Suprapubic skin (tissue), 4 donors: ENCODE data around the gene SORCS1. TPM values are rescaled to one million over a fixed set of nuclear protein-coding genes. Genes with fewer than 3 reads are reported as not detected.

Experiments used
- DNase-seq, 2 donors: peaks; one replicate each; pipeline ENCODE4 v3.0.0-alpha.2; 2019; ENCODE audit warnings: low spot score in 2 of 2
- H3K27ac ChIP-seq: fragments of 200-600 bp; sonication (generic); one replicate; pipeline ENCODE4 v1.5.1; 2019
- H3K27me3 ChIP-seq: fragments of 200-600 bp; sonication (generic); one replicate; pipeline ENCODE4 v1.5.1; 2019
- H3K36me3 ChIP-seq: fragments of 200-600 bp; sonication (generic); one replicate; pipeline ENCODE4 v1.5.1; 2019
- H3K4me1 ChIP-seq: fragments of 200-600 bp; sonication (generic); one replicate; pipeline ENCODE4 v1.5.1; 2019
- H3K4me3 ChIP-seq: fragments of 200-600 bp; sonication (generic); one replicate; pipeline ENCODE4 v1.5.1; 2019; ENCODE audit warnings: mild to moderate bottlenecking
- H3K9me3 ChIP-seq: fragments of 200-600 bp; sonication (generic); one replicate; pipeline ENCODE4 v1.5.1; 2019
- EP300 ChIP-seq: sonication (generic); formaldehyde crosslinking; IDR thresholded peaks from one replicate; pipeline ENCODE4 v1.6.1; 2017; ENCODE audit warnings: antibody characterized with exemption
- POLR2A ChIP-seq, 2 donors: fragments of 450-650 bp; IDR thresholded peaks; one replicate each; pipeline ENCODE4 v1.6.1; 2017; ENCODE audit warnings: antibody characterized with exemption in 2 of 2, mild to moderate bottlenecking in 2 of 2, moderate library complexity in 2 of 2
- POLR2AphosphoS5 ChIP-seq, 3 donors: sonication (generic); formaldehyde crosslinking; IDR thresholded peaks; one replicate each; pipeline ENCODE4 v1.6.1; 2017; ENCODE audit warnings: antibody characterized with exemption in 3 of 3
- WGBS: methylation state at CpG from one replicate; pipeline ENCODE4 v1.1.5; 2018; 5-methylcytosine and 5-hydroxymethylcytosine counted together
- total RNA-seq, 4 donors: library from RNA; depleted of rRNA; stranded (reverse); fragments of >200 nt; gene quantifications; one replicate each; pipeline ENCODE4 v1.1.0, GENCODE V29; 2016
- TF ChIP-seq, protein P1 (sequence below), 2 donors: fragments of 200-600 bp in 1 of 2; fragments of 450-650 bp in 1 of 2; sonication (generic) in 1 of 2; IDR thresholded peaks; one replicate each; pipeline ENCODE4 v1.5.1; 2016 to 2019; ENCODE audit warnings: antibody characterized with exemption in 2 of 2, mild to moderate bottlenecking in 1 of 2, moderate library complexity in 1 of 2

The SORCS1 gene
- total RNA-seq, 4 donors from 2014 or later: 1.3 to 6.0 (median 3.4) TPM

DNA sequence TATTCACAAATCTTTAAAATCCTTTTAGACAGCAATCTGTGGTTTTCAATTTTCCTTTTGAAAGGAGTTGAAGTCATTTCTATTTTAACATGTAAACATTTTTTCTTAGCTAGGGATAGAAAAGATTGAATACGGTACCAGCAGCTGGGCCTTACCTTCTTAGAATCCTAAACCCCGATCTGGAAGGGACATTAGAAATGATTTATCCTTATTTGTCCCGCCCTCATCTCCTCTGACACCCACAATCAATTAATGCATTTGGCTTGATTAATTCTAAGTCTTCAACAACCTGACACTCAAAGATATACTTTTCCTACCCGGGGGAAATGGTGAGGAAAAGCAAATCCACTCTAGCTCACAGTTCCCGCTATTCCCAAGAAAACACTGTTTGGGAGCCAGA, 100.4 kb downstream of the SORCS1 start:
- H3K36me3 ChIP-seq: no peaks in the 10 kb centered on the region
- H3K9me3 ChIP-seq: no peaks in the 10 kb centered on the region
- H3K4me3 ChIP-seq: no peak overlapping the region
- WGBS: 84% methylated on average over 5 of the region's 5 CpGs
- no peak for DNase-seq
- H3K27me3 ChIP-seq: no peaks in the 10 kb centered on the region
- H3K27ac ChIP-seq: no peak overlapping the region
- TF ChIP-seq POLR2A (IDR thresholded peaks at IDR 0.05): no peak
- TF ChIP-seq EP300: no peak
- TF ChIP-seq, protein P1, sequence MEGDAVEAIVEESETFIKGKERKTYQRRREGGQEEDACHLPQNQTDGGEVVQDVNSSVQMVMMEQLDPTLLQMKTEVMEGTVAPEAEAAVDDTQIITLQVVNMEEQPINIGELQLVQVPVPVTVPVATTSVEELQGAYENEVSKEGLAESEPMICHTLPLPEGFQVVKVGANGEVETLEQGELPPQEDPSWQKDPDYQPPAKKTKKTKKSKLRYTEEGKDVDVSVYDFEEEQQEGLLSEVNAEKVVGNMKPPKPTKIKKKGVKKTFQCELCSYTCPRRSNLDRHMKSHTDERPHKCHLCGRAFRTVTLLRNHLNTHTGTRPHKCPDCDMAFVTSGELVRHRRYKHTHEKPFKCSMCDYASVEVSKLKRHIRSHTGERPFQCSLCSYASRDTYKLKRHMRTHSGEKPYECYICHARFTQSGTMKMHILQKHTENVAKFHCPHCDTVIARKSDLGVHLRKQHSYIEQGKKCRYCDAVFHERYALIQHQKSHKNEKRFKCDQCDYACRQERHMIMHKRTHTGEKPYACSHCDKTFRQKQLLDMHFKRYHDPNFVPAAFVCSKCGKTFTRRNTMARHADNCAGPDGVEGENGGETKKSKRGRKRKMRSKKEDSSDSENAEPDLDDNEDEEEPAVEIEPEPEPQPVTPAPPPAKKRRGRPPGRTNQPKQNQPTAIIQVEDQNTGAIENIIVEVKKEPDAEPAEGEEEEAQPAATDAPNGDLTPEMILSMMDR (IDR thresholded peaks at IDR 0.05): no peak
- TF ChIP-seq POLR2AphosphoS5 (IDR thresholded peaks at IDR 0.05): no peak
- H3K4me1 ChIP-seq: no peaks in the 10 kb centered on the region

DNA sequence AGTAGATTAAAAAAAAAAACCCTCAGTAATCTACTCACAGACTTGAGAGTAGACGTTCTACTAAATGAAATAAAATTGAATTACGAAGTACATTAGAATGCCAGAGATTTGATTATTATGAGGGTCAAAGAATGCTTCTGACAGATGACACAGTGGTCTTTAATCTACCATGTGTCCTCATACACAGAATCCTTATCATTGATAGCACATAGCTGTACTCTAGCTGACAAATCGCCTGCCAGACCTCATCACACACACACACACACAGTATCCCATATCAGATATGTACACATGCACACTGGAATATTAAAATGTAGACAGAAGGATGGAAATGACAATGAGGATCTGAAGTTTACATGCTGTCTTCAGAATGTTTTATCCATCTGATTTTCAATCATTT, 104.6 kb downstream of the SORCS1 start:
- Histone ChIP-seq H3K36me3 (no peaks in the 10 kb centered on the region), H3K27me3 (no peaks in the 10 kb centered on the region), H3K27ac (no peak overlapping the region), H3K4me1 (no peaks in the 10 kb centered on the region), H3K9me3 (no peaks in the 10 kb centered on the region), H3K4me3 (no peak overlapping the region)
- WGBS: 79% methylated on average over 3 of the region's 3 CpGs
- no peak for DNase-seq
- TF ChIP-seq POLR2AphosphoS5 (IDR thresholded peaks at IDR 0.05): no peak
- TF ChIP-seq, protein P1 (IDR thresholded peaks at IDR 0.05): no peak
- no peak for TF ChIP-seq POLR2A (IDR thresholded peaks at IDR 0.05)
- TF ChIP-seq EP300: no peak

DNA sequence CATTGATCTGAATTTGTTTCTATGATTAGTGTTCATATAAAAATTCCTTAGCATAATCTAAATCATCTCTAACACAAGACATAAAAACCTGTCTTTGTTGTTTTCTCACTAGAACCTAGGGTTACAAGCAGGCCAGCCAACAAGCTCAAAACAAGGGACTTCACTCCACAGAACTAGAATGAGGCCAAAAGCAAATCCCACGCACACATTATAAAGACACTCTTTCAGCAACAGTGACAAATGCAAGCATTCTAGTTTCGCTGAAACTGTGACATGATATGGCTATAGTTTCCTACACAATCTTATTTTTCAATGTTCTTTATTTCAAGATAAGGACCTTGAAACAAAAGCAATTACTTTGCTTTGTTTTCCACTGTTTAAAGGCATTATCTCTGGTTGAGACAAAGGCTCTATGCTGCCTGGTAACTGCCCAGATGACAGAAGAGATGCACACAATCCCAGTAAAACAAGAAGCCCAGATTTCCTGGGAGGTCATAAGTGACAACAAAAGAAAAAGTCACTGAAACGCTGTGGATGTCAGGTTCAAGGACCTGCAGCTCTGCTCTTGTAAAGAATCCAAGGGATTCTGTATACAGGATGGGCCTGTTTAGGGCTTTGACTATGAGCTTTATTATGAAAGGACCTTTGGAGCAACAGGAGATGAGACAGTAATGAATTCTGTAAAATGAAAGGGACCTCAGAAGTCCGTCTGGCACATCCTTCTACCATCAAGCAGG, 105.3 kb downstream of the SORCS1 start:
- H3K27ac ChIP-seq: no peak overlapping the region
- H3K27me3 ChIP-seq: no peaks in the 10 kb centered on the region
- DNase-seq: no peak
- no peak overlapping the region for H3K4me3 ChIP-seq
- no peaks in the 10 kb centered on the region for H3K4me1 ChIP-seq
- 72% methylated on average over 4 of the region's 4 CpGs for WGBS
- TF ChIP-seq EP300: no peak
- TF ChIP-seq POLR2A (IDR thresholded peaks at IDR 0.05): no peak
- TF ChIP-seq, protein P1 (IDR thresholded peaks at IDR 0.05): no peak
- TF ChIP-seq POLR2AphosphoS5 (IDR thresholded peaks at IDR 0.05): no peak
- H3K9me3 ChIP-seq: no peaks in the 10 kb centered on the region
- no peaks in the 10 kb centered on the region for H3K36me3 ChIP-seq

DNA sequence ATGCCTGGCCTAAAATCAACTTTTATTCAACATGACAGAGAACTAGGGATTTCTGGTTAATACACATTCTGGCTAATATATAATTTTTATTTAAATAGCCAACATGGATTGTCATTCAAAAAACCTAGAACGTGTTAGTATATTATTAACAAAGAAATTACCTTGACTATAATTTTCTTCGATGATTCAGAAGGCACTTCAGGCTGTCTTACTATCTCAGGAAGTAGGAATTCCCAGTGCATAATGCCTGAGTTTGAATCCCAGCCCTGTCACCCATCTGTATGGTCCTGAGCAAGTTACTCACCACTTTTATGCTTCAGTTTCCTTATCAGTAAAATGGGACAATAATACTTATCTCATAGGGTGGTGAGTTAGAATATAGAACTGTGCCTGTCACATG, 106.2 kb downstream of the SORCS1 start:
- H3K4me1 ChIP-seq: no peaks in the 10 kb centered on the region
- H3K27me3 ChIP-seq: no peaks in the 10 kb centered on the region
- H3K4me3 ChIP-seq: no peak overlapping the region
- no peak for DNase-seq
- TF ChIP-seq EP300: no peak
- TF ChIP-seq POLR2A (IDR thresholded peaks at IDR 0.05): no peak
- TF ChIP-seq, protein P1 (IDR thresholded peaks at IDR 0.05): no peak
- TF ChIP-seq POLR2AphosphoS5 (IDR thresholded peaks at IDR 0.05): no peak
- no peak overlapping the region for H3K27ac ChIP-seq
- no peaks in the 10 kb centered on the region for H3K9me3 ChIP-seq
- WGBS: 88% methylated on average over 2 of the region's 2 CpGs
- no peaks in the 10 kb centered on the region for H3K36me3 ChIP-seq

DNA sequence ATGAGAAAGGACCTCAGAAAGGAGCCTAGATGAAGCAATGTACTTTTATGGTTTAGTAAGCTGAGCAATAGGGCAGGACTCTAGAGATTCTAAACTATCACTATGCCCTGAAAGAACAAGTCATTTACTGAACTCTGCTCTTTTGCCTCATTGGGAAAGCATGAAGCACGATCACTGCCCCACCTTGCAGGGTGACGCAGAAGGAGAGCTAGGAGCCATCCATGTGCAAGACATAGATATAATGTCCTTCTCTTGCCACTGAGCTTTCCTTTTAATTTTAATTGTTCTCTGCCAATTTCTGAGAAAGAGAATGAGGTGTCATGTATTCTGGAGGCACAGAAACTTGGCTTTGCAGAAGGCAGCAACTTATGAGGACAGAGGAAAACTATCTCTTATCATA, 108.3 kb downstream of the SORCS1 start:
- 78% methylated on average over 2 of the region's 2 CpGs for WGBS

More for the DNA sequence above, 108.3 kb downstream of the SORCS1 start:
- H3K27ac ChIP-seq: no peak overlapping the region
- H3K36me3 ChIP-seq: no peaks in the 10 kb centered on the region
- H3K9me3 ChIP-seq: no peaks in the 10 kb centered on the region
- TF ChIP-seq EP300 (no peak), POLR2A (IDR thresholded peaks at IDR 0.05) (no peak), POLR2AphosphoS5 (IDR thresholded peaks at IDR 0.05) (no peak)
- TF ChIP-seq, protein P1 (IDR thresholded peaks at IDR 0.05): no peak
- DNase-seq: no peak
- no peaks in the 10 kb centered on the region for H3K4me1 ChIP-seq
- no peak overlapping the region for H3K4me3 ChIP-seq
- no peaks in the 10 kb centered on the region for H3K27me3 ChIP-seq
